HepG2 (cell line): ENCODE results near the gene JMJD7. TPM values are rescaled to one million over a fixed set of nuclear protein-coding genes. Genes with fewer than 3 reads are reported as not detected.

Source experiments
- ESRRA ChIP-seq: sonication (generic); formaldehyde crosslinking; IDR thresholded peaks from 2 replicates; pipeline ENCODE4 v1.5.1; 2020; ENCODE audit warnings: mild to moderate bottlenecking, low read depth, missing genetic modification reagents
- ETV5 ChIP-seq: IDR thresholded peaks from 2 replicates; pipeline ENCODE4 v1.6.1; 2018; ENCODE audit warnings: missing biosample characterization, missing genetic modification reagents, inconsistent platforms, borderline replicate concordance
- GPN1 ChIP-seq: sonication (generic); formaldehyde crosslinking; IDR thresholded peaks from 2 replicates; pipeline ENCODE4 v1.5.1; 2020; ENCODE audit warnings: missing genetic modification reagents, borderline replicate concordance
- GTF3A ChIP-seq: sonication (generic); formaldehyde crosslinking; conservative IDR thresholded peaks from 2 replicates; pipeline ENCODE4 v1.4.0; 2020; ENCODE audit warnings: mild to moderate bottlenecking, missing genetic modification reagents
- HOXA9 ChIP-seq: sonication (generic); formaldehyde crosslinking; IDR thresholded peaks from 2 replicates; pipeline ENCODE4 v1.8.1; 2022; ENCODE audit warnings: missing genetic modification reagents, mild to moderate bottlenecking, moderate library complexity, borderline replicate concordance
- NRL ChIP-seq: sonication (generic); formaldehyde crosslinking; IDR thresholded peaks from 2 replicates; pipeline ENCODE4 v1.5.0; 2020; ENCODE audit warnings: missing genetic modification reagents, mild to moderate bottlenecking, moderate library complexity, borderline replicate concordance
- PLRG1 ChIP-seq: fragments of 450-650 bp; conservative IDR thresholded peaks from 2 replicates; pipeline ENCODE4 v1.6.1; 2016
- ZNF501 ChIP-seq: sonication (generic); formaldehyde crosslinking; IDR thresholded peaks from 2 replicates; pipeline ENCODE4 v1.5.1; 2020; ENCODE audit warnings: mild to moderate bottlenecking, moderate library complexity, missing genetic modification reagents
- polyA plus RNA-seq, 8 experiments: library from polyadenylated mRNA; depleted of rRNA in 3 of 8; stranded (reverse) in 7 of 8; unstranded in 1 of 8; fragments of >200 nt; fragmentation: Illumina TruSeq in 4 of 8; extraction: Trizol in 4 of 8; gene quantifications; 2 replicates each; pipeline versions ENCODE4 v1.2.1 to v1.2.3, GENCODE V29; 2011 to 2016; ENCODE audit warnings: low read depth in 4 of 8, missing spikeins in 1 of 8, mixed read lengths in 1 of 8; ENCODE audit not compliant: insufficient read depth in 1 of 8
- total RNA-seq, 5 experiments: library from RNA; depleted of rRNA; stranded (reverse); fragments of >200 nt; fragmentation: Illumina TruSeq; extraction: Trizol; gene quantifications; 2 replicates each; pipeline ENCODE4 v1.2.3, GENCODE V29; 2016; ENCODE audit warnings: low read depth in 1 of 5
- TF ChIP-seq, protein P1 (sequence below): sonication (generic); formaldehyde crosslinking; IDR thresholded peaks from 2 replicates; pipeline ENCODE4 v1.9.0; 2021; ENCODE audit warnings: missing genetic modification reagents, borderline replicate concordance
- TF ChIP-seq, protein P2 (sequence below): sonication (generic); formaldehyde crosslinking; IDR thresholded peaks from 2 replicates; pipeline ENCODE4 v1.4.0; 2020; ENCODE audit warnings: missing genetic modification reagents
- TF ChIP-seq, protein P3 (sequence below): sonication (generic); formaldehyde crosslinking; IDR thresholded peaks from 2 replicates; pipeline ENCODE4 v1.8.1; 2023; ENCODE audit warnings: missing genetic modification reagents, mild to moderate bottlenecking, borderline replicate concordance
- TF ChIP-seq, protein P4 (sequence below): sonication (generic); formaldehyde crosslinking; IDR thresholded peaks from 2 replicates; pipeline ENCODE4 v1.5.0; 2020; ENCODE audit warnings: mild to moderate bottlenecking, missing genetic modification reagents
- TF ChIP-seq, protein P5 (sequence below): IDR thresholded peaks from 2 replicates; pipeline ENCODE4 v1.4.0; 2020; ENCODE audit warnings: mild to moderate bottlenecking, missing genetic modification reagents
- TF ChIP-seq, protein P6 (sequence below): sonication (generic); formaldehyde crosslinking; IDR thresholded peaks from 2 replicates; pipeline ENCODE4 v1.5.0; 2020; ENCODE audit warnings: mild to moderate bottlenecking, missing genetic modification reagents, moderate library complexity

JMJD7 gene
- total and polyA plus RNA-seq, 2 of the 13 experiments (the other 11 are each of a cell fraction or from before 2014, with no cell fraction given) = 6.4 to 7.1 TPM

DNA sequence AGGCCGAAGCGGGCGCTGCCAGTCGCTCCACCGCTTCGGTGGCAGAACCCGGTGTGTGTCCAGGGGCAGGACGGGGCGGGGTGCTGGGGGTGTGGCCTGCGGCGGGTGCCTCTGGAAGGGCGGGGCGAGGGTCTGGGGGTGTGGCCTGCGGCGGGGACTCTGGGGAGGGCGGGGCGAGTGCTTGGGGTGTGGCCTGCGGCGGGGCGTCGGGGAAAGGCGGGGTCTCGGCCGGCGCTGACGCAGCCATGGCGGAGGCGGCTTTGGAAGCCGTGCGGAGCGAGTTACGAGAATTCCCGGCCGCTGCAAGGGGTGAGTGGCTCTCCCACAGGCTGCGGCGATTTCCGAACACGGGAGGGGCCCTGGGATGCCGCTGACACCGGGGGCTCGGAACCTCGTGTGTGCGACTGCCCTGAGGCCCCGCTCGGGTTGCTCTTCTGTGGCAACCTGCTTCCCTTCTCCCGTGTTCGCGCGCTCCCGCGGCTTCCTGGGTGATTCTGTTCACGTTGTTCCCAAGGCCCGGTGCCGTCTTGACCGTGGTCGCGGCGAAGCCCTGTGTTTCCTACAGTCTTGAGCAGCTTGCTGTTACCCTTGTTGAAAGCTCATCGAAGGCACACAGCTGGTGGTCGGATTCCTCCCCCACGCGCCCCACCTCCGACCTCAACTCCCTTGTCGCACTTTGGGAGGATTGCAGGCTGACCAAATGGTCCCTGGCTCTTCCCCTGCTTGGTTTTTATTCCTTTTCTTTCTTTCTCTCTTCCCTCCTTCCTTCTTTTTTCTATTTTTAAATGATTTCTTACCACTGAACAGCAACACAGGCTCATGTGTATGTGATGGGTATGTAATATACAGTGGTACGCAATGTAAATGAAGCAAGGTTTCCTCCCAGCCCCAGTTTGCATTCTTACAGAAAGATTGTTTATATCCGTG is at the start of gene JMJD7 (continued):
- TF ChIP-seq, protein P1, sequence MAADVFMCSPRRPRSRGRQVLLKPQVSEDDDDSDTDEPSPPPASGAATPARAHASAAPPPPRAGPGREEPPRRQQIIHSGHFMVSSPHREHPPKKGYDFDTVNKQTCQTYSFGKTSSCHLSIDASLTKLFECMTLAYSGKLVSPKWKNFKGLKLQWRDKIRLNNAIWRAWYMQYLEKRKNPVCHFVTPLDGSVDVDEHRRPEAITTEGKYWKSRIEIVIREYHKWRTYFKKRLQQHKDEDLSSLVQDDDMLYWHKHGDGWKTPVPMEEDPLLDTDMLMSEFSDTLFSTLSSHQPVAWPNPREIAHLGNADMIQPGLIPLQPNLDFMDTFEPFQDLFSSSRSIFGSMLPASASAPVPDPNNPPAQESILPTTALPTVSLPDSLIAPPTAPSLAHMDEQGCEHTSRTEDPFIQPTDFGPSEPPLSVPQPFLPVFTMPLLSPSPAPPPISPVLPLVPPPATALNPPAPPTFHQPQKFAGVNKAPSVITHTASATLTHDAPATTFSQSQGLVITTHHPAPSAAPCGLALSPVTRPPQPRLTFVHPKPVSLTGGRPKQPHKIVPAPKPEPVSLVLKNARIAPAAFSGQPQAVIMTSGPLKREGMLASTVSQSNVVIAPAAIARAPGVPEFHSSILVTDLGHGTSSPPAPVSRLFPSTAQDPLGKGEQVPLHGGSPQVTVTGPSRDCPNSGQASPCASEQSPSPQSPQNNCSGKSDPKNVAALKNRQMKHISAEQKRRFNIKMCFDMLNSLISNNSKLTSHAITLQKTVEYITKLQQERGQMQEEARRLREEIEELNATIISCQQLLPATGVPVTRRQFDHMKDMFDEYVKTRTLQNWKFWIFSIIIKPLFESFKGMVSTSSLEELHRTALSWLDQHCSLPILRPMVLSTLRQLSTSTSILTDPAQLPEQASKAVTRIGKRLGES (CRISPR knock-in tag) = no peak
- TF ChIP-seq GTF3A (CRISPR knock-in tag) = no peak
- no peak for TF ChIP-seq PLRG1
- TF ChIP-seq, protein P2, sequence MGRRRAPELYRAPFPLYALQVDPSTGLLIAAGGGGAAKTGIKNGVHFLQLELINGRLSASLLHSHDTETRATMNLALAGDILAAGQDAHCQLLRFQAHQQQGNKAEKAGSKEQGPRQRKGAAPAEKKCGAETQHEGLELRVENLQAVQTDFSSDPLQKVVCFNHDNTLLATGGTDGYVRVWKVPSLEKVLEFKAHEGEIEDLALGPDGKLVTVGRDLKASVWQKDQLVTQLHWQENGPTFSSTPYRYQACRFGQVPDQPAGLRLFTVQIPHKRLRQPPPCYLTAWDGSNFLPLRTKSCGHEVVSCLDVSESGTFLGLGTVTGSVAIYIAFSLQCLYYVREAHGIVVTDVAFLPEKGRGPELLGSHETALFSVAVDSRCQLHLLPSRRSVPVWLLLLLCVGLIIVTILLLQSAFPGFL (CRISPR knock-in tag) = no peak
- TF ChIP-seq ESRRA (CRISPR knock-in tag) = no peak
- no peak for TF ChIP-seq ETV5 (CRISPR knock-in tag)
- TF ChIP-seq, protein P3, sequence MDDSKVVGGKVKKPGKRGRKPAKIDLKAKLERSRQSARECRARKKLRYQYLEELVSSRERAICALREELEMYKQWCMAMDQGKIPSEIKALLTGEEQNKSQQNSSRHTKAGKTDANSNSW (CRISPR knock-in tag) = no peak
- TF ChIP-seq NRL (CRISPR knock-in tag) = 0 out of 2 replicates have a peak, but pooled peaks have one; percentile 38
- TF ChIP-seq, protein P4, sequence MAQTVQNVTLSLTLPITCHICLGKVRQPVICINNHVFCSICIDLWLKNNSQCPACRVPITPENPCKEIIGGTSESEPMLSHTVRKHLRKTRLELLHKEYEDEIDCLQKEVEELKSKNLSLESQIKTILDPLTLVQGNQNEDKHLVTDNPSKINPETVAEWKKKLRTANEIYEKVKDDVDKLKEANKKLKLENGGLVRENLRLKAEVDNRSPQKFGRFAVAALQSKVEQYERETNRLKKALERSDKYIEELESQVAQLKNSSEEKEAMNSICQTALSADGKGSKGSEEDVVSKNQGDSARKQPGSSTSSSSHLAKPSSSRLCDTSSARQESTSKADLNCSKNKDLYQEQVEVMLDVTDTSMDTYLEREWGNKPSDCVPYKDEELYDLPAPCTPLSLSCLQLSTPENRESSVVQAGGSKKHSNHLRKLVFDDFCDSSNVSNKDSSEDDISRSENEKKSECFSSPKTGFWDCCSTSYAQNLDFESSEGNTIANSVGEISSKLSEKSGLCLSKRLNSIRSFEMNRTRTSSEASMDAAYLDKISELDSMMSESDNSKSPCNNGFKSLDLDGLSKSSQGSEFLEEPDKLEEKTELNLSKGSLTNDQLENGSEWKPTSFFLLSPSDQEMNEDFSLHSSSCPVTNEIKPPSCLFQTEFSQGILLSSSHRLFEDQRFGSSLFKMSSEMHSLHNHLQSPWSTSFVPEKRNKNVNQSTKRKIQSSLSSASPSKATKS (CRISPR knock-in tag) = 0 out of 2 replicates have a peak, but pooled peaks have one; percentile 49
- TF ChIP-seq ZNF501 = no peak
- TF ChIP-seq HOXA9 (CRISPR knock-in tag) = no peak
- TF ChIP-seq, protein P5, sequence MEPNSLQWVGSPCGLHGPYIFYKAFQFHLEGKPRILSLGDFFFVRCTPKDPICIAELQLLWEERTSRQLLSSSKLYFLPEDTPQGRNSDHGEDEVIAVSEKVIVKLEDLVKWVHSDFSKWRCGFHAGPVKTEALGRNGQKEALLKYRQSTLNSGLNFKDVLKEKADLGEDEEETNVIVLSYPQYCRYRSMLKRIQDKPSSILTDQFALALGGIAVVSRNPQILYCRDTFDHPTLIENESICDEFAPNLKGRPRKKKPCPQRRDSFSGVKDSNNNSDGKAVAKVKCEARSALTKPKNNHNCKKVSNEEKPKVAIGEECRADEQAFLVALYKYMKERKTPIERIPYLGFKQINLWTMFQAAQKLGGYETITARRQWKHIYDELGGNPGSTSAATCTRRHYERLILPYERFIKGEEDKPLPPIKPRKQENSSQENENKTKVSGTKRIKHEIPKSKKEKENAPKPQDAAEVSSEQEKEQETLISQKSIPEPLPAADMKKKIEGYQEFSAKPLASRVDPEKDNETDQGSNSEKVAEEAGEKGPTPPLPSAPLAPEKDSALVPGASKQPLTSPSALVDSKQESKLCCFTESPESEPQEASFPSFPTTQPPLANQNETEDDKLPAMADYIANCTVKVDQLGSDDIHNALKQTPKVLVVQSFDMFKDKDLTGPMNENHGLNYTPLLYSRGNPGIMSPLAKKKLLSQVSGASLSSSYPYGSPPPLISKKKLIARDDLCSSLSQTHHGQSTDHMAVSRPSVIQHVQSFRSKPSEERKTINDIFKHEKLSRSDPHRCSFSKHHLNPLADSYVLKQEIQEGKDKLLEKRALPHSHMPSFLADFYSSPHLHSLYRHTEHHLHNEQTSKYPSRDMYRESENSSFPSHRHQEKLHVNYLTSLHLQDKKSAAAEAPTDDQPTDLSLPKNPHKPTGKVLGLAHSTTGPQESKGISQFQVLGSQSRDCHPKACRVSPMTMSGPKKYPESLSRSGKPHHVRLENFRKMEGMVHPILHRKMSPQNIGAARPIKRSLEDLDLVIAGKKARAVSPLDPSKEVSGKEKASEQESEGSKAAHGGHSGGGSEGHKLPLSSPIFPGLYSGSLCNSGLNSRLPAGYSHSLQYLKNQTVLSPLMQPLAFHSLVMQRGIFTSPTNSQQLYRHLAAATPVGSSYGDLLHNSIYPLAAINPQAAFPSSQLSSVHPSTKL (CRISPR knock-in tag) = peak; percentile 63; the same call in 1 of the 2 replicates
- TF ChIP-seq, protein P6, sequence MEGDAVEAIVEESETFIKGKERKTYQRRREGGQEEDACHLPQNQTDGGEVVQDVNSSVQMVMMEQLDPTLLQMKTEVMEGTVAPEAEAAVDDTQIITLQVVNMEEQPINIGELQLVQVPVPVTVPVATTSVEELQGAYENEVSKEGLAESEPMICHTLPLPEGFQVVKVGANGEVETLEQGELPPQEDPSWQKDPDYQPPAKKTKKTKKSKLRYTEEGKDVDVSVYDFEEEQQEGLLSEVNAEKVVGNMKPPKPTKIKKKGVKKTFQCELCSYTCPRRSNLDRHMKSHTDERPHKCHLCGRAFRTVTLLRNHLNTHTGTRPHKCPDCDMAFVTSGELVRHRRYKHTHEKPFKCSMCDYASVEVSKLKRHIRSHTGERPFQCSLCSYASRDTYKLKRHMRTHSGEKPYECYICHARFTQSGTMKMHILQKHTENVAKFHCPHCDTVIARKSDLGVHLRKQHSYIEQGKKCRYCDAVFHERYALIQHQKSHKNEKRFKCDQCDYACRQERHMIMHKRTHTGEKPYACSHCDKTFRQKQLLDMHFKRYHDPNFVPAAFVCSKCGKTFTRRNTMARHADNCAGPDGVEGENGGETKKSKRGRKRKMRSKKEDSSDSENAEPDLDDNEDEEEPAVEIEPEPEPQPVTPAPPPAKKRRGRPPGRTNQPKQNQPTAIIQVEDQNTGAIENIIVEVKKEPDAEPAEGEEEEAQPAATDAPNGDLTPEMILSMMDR (CRISPR knock-in tag) = no peak; the same call in 1 of the 2 replicates
- no peak; the same call in 1 of the 2 replicates for TF ChIP-seq GPN1
